GM12873 (cell line): ENCODE data around the gene KCNE2.

Experiments
- CTCF ChIP-seq: IDR thresholded peaks from 2 replicates; pipeline ENCODE4 v1.5.1; 2012; ENCODE audit warnings: low read depth, mild to moderate bottlenecking, moderate library complexity, low read length, control low read depth; ENCODE audit not compliant: insufficient read depth; ENCODE audit errors: missing control alignments

Gene KCNE2

GRCh38 chr21:34343838-34344381 is 19.9 kb upstream of the KCNE2 start:
- TF ChIP-seq CTCF = no peak

GRCh38 chr21:34344584-34344983 is 19.2 kb upstream of the KCNE2 start:
- no peak for TF ChIP-seq CTCF

DNA sequence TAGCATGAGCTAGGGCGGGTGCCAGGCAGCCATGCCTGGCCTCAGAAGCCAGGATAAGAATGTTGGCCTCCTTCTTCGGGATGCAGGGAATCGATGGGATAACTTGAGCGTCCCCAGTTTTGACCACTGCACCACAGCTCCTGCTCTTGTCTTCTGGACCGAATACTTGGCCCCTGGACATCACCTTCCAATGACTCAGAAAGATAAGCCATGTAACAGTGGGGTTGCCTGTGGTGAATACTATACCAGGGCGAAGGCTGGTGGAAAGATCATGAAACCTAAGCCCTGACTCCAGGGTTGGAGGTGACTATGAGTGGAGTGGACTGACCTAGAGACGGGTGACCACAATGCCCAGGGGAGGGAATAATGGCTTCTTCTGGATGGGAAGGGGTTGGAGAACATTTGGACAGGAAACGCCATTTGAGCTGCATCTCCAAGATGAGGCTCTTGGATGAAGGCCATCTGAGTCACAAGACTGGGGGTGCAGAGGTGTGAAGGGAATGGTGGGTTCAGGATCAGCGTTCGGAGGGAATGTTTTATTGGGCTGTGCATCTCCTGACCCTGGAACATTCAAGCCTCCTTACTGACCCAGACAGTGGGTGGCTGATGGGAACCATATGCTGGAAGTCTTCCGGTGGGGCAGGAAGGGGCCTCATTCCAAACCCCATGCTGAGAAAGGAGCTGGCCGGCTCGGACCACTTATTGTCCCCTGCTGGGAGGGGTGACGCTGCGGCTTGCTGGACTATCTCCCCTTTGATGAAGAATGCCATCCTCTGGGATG is 18.5 kb upstream of the KCNE2 start:
- no peak for TF ChIP-seq CTCF

DNA sequence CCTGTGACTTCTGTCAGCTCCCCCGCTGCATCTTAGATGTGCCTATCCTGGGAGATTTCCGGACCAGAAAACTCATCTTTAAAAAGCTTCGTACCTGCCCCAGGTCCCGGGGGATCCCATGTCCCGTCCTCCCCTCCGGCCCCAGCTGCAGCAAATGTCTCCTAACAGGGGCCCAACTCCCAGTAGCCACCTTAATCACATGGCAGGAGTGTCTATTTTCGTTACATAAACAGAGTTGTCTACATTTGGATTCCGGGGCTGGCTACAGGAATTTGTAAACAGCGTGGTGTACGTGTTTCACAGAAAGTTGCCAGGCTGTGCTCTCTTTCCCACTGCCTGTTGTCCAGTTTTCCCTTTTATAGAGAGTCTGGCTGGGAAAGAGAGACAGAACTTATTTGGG is 17.9 kb upstream of the KCNE2 start:
- no peak for TF ChIP-seq CTCF

- no peak for TF ChIP-seq CTCF
Measured at GRCh38 chr21:34348890-34349519, 14.8 kb upstream of the KCNE2 start.

GRCh38 chr21:34351786-34352241 is 12.0 kb upstream of the KCNE2 start:
- TF ChIP-seq CTCF = peak; percentile 75

DNA sequence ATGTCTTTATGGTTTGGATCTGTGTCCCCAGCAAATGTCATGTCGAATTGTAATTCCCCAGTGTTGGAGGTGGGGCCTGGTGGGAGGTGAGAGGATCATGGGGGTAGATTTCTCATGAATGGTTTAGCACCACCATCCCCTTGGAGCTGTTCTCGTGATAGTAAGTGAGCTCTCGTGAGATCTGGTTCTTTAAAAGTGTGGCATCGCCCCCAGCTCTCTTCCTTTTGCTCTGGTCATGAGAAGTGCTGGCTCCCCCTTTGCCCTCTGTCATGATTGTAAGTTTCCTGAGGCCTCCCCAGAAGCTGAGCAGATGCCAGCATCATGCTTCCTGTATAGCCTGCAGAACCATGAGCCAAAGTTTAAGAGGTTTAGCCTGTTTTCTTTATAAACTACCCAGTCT is 11.2 kb upstream of the KCNE2 start:
- TF ChIP-seq CTCF = no peak
